Kidney (tissue), 14 donors: ENCODE results near the gene CIITA. TPM values are rescaled to one million over a fixed set of nuclear protein-coding genes. Genes with fewer than 3 reads are reported as not detected.
A peak's percentile ranks its signal among the peaks of the same experiment; 100 is the strongest.

Source experiments
- DNase-seq, 5 donors: peaks; one replicate each; pipeline ENCODE4 v3.0.0-alpha.2; 2013 to 2020
- FAIRE-seq: peaks from 2 replicates; lab custom pipeline; 2012; peaks lifted over from hg19 to GRCh38; lab: Jason Lieb, UNC
- H3K27ac ChIP-seq, 2 donors: one replicate each; pipeline ENCODE4 v1.7.0; 2013; ENCODE audit warnings: low read depth in 2 of 2, low read length in 2 of 2, inconsistent platforms in 1 of 2
- H3K27me3 ChIP-seq: one replicate; pipeline ENCODE4 v1.7.1; 2013; ENCODE audit warnings: low read length, inconsistent platforms; ENCODE audit not compliant: control insufficient read depth, insufficient read depth
- H3K36me3 ChIP-seq, 3 donors: one replicate each; pipeline versions ENCODE4 v1.7.0 to v1.7.1; 2013; ENCODE audit warnings: low read length in 3 of 3, control low read depth in 1 of 3, inconsistent platforms in 1 of 3; ENCODE audit not compliant: insufficient read depth in 3 of 3, control insufficient read depth in 2 of 3
- H3K4me1 ChIP-seq, 3 donors: one replicate each; pipeline versions ENCODE4 v1.7.0 to v1.7.1; 2013; ENCODE audit warnings: low read length in 3 of 3, inconsistent platforms in 1 of 3, low read depth in 1 of 3; ENCODE audit not compliant: control insufficient read depth in 2 of 3, insufficient read depth in 2 of 3
- H3K4me3 ChIP-seq, 3 donors: one replicate each; pipeline versions ENCODE4 v1.7.0 to v1.8.1; 2013; ENCODE audit warnings: low read length in 3 of 3, control low read depth in 1 of 3, inconsistent platforms in 1 of 3
- H3K9ac ChIP-seq, 3 donors: one replicate each; pipeline versions ENCODE4 v1.7.0 to v1.7.1; 2013; ENCODE audit warnings: low read length in 3 of 3, control low read depth in 1 of 3, inconsistent platforms in 1 of 3
- H3K9me3 ChIP-seq, 3 donors: one replicate each; pipeline versions ENCODE4 v1.7.0 to v1.7.1; 2013; ENCODE audit warnings: low read length in 3 of 3, control low read depth in 1 of 3, inconsistent platforms in 1 of 3; ENCODE audit not compliant: control insufficient read depth in 2 of 3, insufficient read depth in 1 of 3
- CTCF ChIP-seq: IDR thresholded peaks from 3 replicates; pipeline ENCODE4 v1.5.1; 2012; ENCODE audit warnings: mild to moderate bottlenecking, moderate library complexity, borderline replicate concordance; ENCODE audit not compliant: insufficient read depth; ENCODE audit errors: extremely low read depth
- intact Hi-C: fragments of 100-400 bp; cut with DNase I; formaldehyde crosslinking; loops from one replicate; pipeline ENCODE4 v1.11.1; 2022
- polyA plus RNA-seq: library from polyadenylated mRNA; stranded (reverse); fragments of 350-450 nt; fragmentation: Illumina TruSeq; extraction: RNeasy Lipid Tissue Mini Kit (QIAGEN cat#74804); gene quantifications from one replicate; pipeline ENCODE4 v1.2.3, GENCODE V29; 2014; ENCODE audit warnings: low read depth, low replicate concordance; ENCODE audit not compliant: insufficient read depth
- total RNA-seq: library from RNA; stranded (reverse); fragmentation: NEBNext Ultra II Directional; extraction: Animal tissue kit (Norgen Biotek cat#: 25700); gene quantifications from one replicate; pipeline ENCODE4 v1.2.1, GENCODE V29; 2021
- donor health status: control.
- donor health status: control.
- donor health status: control.
- donor health status: control.
- donor health status: control.
- donor health status: DM: yes; HTN: yes; CAD: no.
- donor health status: Normal renal cell carcinoma (clear cell type).

CIITA gene
- total and polyA plus RNA-seq, 2 donors from 2014 or later: 8.3 to 50.5 TPM

GRCh38 chr16:10920726-10921427 lies 43.9 kb downstream of the CIITA start:
- TF ChIP-seq CTCF: no peak
- no peak overlapping the region for H3K4me3 ChIP-seq
- H3K4me1 ChIP-seq: peaks cover 3 to 26% (median 18%) of the 10 kb centered on the region in 3 donors
- H3K27ac ChIP-seq: peak overlapping the region in 1 of 2 donors; percentile 2
- no peak overlapping the region for H3K9ac ChIP-seq
- peak in 3 of 5 donors; percentile 73 to 78 (median 77) for DNase-seq
- H3K36me3 ChIP-seq: peaks cover 0 to 3% (median 3%) of the 10 kb centered on the region in 3 donors
- intact Hi-C loops: no loop called here
- FAIRE-seq: no peak
- H3K9me3 ChIP-seq: no peaks in the 10 kb centered on the region
- peaks cover 2% of the 10 kb centered on the region for H3K27me3 ChIP-seq

- Histone ChIP-seq H3K9ac (no peak overlapping the region), H3K9me3 (no peaks in the 10 kb centered on the region), H3K4me1 (peaks cover 3 to 26% (median 18%) of the 10 kb centered on the region in 3 donors), H3K27me3 (peaks cover 2% of the 10 kb centered on the region), H3K27ac (peak overlapping the region; percentile 7 to 52), H3K4me3 (no peak overlapping the region), H3K36me3 (peaks cover 0 to 7% (median 3%) of the 10 kb centered on the region in 3 donors)
- no peak for FAIRE-seq
- intact Hi-C loops: no loop called here
- TF ChIP-seq CTCF: no peak
- DNase-seq: no peak
Observed at GRCh38 chr16:10921536-10922327, 44.7 kb downstream of the CIITA start.

GRCh38 chr16:10922328-10923145 lies 45.5 kb downstream of the CIITA start:
- no peaks in the 10 kb centered on the region for H3K9me3 ChIP-seq
- TF ChIP-seq CTCF: no peak
- peaks cover 2% of the 10 kb centered on the region for H3K27me3 ChIP-seq
- H3K36me3 ChIP-seq: peaks cover 0 to 13% (median 5%) of the 10 kb centered on the region in 3 donors
- H3K4me3 ChIP-seq: no peak overlapping the region
- peak overlapping the region; percentile 7 to 52 for H3K27ac ChIP-seq
- peaks cover 3 to 26% (median 18%) of the 10 kb centered on the region in 3 donors for H3K4me1 ChIP-seq
- intact Hi-C loops: no loop called here
- no peak overlapping the region for H3K9ac ChIP-seq
- FAIRE-seq: no peak
- no peak for DNase-seq
